Transverse colon (tissue), 4 donors: ENCODE data around the gene MDM2. TPM values are rescaled to one million over a fixed set of nuclear protein-coding genes. Genes with fewer than 3 reads are reported as not detected.

Source experiments
- DNase-seq: peaks from one replicate; pipeline ENCODE4 v3.0.0-alpha.2; 2019
- H3K27ac ChIP-seq, 4 donors: fragments of 200-600 bp; sonication (generic); 2 replicates each; pipeline ENCODE4 v1.5.1; 2016 to 2018; ENCODE audit warnings: inconsistent platforms in 4 of 4
- H3K27me3 ChIP-seq: fragments of 200-600 bp; sonication (generic); 2 replicates; pipeline ENCODE4 v1.5.1; 2017; ENCODE audit warnings: inconsistent platforms
- H3K36me3 ChIP-seq, 4 donors: fragments of 200-600 bp; sonication (generic); 2 replicates each; pipeline ENCODE4 v1.5.1; 2017 to 2019; ENCODE audit warnings: inconsistent platforms in 4 of 4
- H3K4me1 ChIP-seq, 4 donors: fragments of 200-600 bp; sonication (generic); 2 replicates each; pipeline ENCODE4 v1.5.1; 2017 to 2020; ENCODE audit warnings: inconsistent platforms in 4 of 4
- H3K4me3 ChIP-seq, 4 donors: fragments of 200-600 bp; sonication (generic); 1 replicate in 1 of 4; 2 replicates in 3 of 4; pipeline versions ENCODE4 v1.5.1 to v1.6.1; 2017 to 2019; ENCODE audit warnings: inconsistent platforms in 4 of 4
- H3K9me3 ChIP-seq, 2 donors: fragments of 200-600 bp; sonication (generic); 2 replicates each; pipeline ENCODE4 v1.5.1; 2017 to 2019; ENCODE audit warnings: inconsistent platforms in 2 of 2
- EP300 ChIP-seq: sonication (generic); formaldehyde crosslinking; IDR thresholded peaks from one replicate; pipeline ENCODE4 v1.6.1; 2017; ENCODE audit warnings: antibody characterized with exemption, low read depth
- POLR2A ChIP-seq: fragments of 450-650 bp; IDR thresholded peaks from one replicate; pipeline ENCODE4 v1.6.1; 2016; ENCODE audit warnings: antibody characterized with exemption, mild to moderate bottlenecking, moderate library complexity
- POLR2AphosphoS5 ChIP-seq, 3 donors: sonication (generic); formaldehyde crosslinking; IDR thresholded peaks; one replicate each; pipeline ENCODE4 v1.6.1; 2016; ENCODE audit warnings: antibody characterized with exemption in 3 of 3
- WGBS, 2 donors: methylation state at CpG; one replicate each; pipeline ENCODE4 v1.1.5; 2018; ENCODE audit warnings: low coverage in 1 of 2; 5-methylcytosine and 5-hydroxymethylcytosine counted together
- in situ Hi-C, 4 donors: fragments of 200-750 bp; cut with MboI; loops; one replicate each; pipeline versions ENCODE4 v1.15.0 to v1.15.1; 2017; ENCODE audit warnings: low sequenced_read_pairs in 3 of 4, low pct_ligation_motif_present in 1 of 4, low pct_unique_long_range_greater_than_20kb in 1 of 4
- intact Hi-C: fragments of 100-400 bp; cut with DNase I; formaldehyde crosslinking; loops from one replicate; pipeline ENCODE4 v1.15.1; 2023; ENCODE audit warnings: low total_unique reads
- total RNA-seq, 4 donors: library from RNA; depleted of rRNA; stranded (reverse); fragments of >200 nt; gene quantifications; one replicate each; pipeline ENCODE4 v1.1.0, GENCODE V29; 2016
- TF ChIP-seq, protein P1 (sequence below), 5 experiments: fragments of 200-600 bp in 3 of 5; fragments of 450-650 bp in 2 of 5; sonication (generic) in 3 of 5; IDR thresholded peaks; 1 replicate in 2 of 5; 2 replicates in 3 of 5; pipeline ENCODE4 v1.5.1; 2016 to 2017; ENCODE audit warnings: antibody characterized with exemption in 5 of 5, inconsistent platforms in 3 of 5, mild to moderate bottlenecking in 2 of 5, moderate library complexity in 1 of 5

Gene MDM2
- total RNA-seq, 4 donors from 2014 or later, result 45.7 to 291 (median 220) TPM

- TF ChIP-seq, protein P1, sequence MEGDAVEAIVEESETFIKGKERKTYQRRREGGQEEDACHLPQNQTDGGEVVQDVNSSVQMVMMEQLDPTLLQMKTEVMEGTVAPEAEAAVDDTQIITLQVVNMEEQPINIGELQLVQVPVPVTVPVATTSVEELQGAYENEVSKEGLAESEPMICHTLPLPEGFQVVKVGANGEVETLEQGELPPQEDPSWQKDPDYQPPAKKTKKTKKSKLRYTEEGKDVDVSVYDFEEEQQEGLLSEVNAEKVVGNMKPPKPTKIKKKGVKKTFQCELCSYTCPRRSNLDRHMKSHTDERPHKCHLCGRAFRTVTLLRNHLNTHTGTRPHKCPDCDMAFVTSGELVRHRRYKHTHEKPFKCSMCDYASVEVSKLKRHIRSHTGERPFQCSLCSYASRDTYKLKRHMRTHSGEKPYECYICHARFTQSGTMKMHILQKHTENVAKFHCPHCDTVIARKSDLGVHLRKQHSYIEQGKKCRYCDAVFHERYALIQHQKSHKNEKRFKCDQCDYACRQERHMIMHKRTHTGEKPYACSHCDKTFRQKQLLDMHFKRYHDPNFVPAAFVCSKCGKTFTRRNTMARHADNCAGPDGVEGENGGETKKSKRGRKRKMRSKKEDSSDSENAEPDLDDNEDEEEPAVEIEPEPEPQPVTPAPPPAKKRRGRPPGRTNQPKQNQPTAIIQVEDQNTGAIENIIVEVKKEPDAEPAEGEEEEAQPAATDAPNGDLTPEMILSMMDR (IDR thresholded peaks at IDR 0.05), result no peak
- TF ChIP-seq POLR2AphosphoS5 (IDR thresholded peaks at IDR 0.05) (no peak), POLR2A (no peak), EP300 (no peak)
- Histone ChIP-seq H3K4me3 (no peak overlapping the region), H3K9me3 (no peaks in the 10 kb centered on the region), H3K36me3 (no peaks in the 10 kb centered on the region), H3K27me3 (no peaks in the 10 kb centered on the region), H3K4me1 (no peaks in the 10 kb centered on the region), H3K27ac (no peak overlapping the region)
- WGBS, 2 donors, result 78 to 90% methylated on average over 5 to 7 of the region's 7 CpGs
- no peak for DNase-seq
- intact Hi-C loops, result no loop called here
- in situ Hi-C loops, result no loop called here
These were observed 40.8 kb upstream of the MDM2 start for GRCh38 chr12:68767191-68767590.

- TF ChIP-seq, protein P1 (IDR thresholded peaks at IDR 0.05), result no peak
- TF ChIP-seq POLR2A, result no peak
- no peak for TF ChIP-seq POLR2AphosphoS5 (IDR thresholded peaks at IDR 0.05)
- TF ChIP-seq EP300, result no peak
- DNase-seq, result no peak
- 85 to 94% methylated on average over 4 of the region's 4 CpGs for WGBS, 2 donors
- Histone ChIP-seq H3K4me3 (no peak overlapping the region), H3K36me3 (no peaks in the 10 kb centered on the region), H3K27me3 (no peaks in the 10 kb centered on the region), H3K27ac (no peak overlapping the region), H3K9me3 (no peaks in the 10 kb centered on the region), H3K4me1 (no peaks in the 10 kb centered on the region)
- in situ Hi-C loops, result no loop called here
- intact Hi-C loops, result no loop called here
These were observed 39.5 kb upstream of the MDM2 start for GRCh38 chr12:68768431-68768939.

- WGBS, 2 donors, result 94 to 100% methylated on average over 1 of the region's 1 CpG
- intact Hi-C loops, result no loop called here
These were observed 38.0 kb upstream of the MDM2 start for GRCh38 chr12:68769941-68770340.

DNA sequence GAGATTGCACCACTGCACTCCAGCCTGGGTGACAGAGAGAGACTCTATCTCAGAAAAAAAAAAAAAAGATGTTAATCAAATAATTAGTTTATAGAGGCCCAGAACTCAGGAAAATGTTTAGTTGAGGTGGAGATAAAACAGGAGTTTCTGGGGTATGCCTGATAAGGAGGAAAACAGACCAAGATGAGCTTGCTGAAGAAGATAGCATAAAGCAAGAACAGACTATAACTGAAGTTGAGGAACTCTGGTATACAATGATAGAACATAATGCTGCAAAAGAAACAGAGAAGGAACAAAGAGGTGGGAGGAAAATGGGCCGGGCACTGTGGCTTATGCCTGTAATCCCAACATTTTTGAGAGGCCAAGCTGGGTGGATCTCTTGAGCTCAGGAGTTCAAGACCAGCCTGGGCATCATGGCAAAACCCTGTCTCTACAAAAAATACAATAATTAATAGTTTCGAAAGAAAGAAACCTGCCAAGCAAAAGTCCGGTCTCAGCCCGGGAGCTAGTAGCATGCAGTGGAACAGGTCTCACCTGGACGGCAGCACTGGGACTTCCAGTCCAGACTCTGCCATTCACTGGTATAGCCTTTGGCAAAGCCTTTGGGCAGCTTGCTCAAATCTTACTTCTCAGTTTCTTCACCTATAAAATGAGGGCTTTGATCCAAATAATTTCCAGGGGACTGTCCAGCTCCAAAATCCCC, 36.6 kb upstream of the MDM2 start:
- H3K27me3 ChIP-seq, result no peaks in the 10 kb centered on the region

More at GRCh38 chr12:68769941-68770340, 38.0 kb upstream of the MDM2 start:
- no peak overlapping the region for H3K4me3 ChIP-seq
- in situ Hi-C loops, result no loop called here
- H3K9me3 ChIP-seq, result no peaks in the 10 kb centered on the region
- TF ChIP-seq POLR2A, result no peak
- TF ChIP-seq, protein P1 (IDR thresholded peaks at IDR 0.05), result no peak
- no peak for TF ChIP-seq EP300
- no peak for TF ChIP-seq POLR2AphosphoS5 (IDR thresholded peaks at IDR 0.05)
- H3K27me3 ChIP-seq, result no peaks in the 10 kb centered on the region
- DNase-seq, result no peak
- H3K4me1 ChIP-seq, result no peaks in the 10 kb centered on the region
- no peak overlapping the region for H3K27ac ChIP-seq
- no peaks in the 10 kb centered on the region for H3K36me3 ChIP-seq

More for the DNA sequence above, 36.6 kb upstream of the MDM2 start:
- 92 to 96% methylated on average over 4 to 5 of the region's 5 CpGs for WGBS, 2 donors
- no peak for TF ChIP-seq EP300
- TF ChIP-seq, protein P1 (IDR thresholded peaks at IDR 0.05), result no peak
- TF ChIP-seq POLR2A, result no peak
- no peak for TF ChIP-seq POLR2AphosphoS5 (IDR thresholded peaks at IDR 0.05)
- Histone ChIP-seq H3K4me3 (no peak overlapping the region), H3K4me1 (no peaks in the 10 kb centered on the region), H3K9me3 (no peaks in the 10 kb centered on the region), H3K36me3 (no peaks in the 10 kb centered on the region), H3K27ac (no peak overlapping the region)
- DNase-seq, result no peak
- intact Hi-C loops (no loop called here), in situ Hi-C loops (no loop called here)
